Measurements from ENCODE around the gene PNPLA7. TPM values are rescaled to one million over a fixed set of nuclear protein-coding genes. Genes with fewer than 3 reads are reported as not detected.

PNPLA7 gene
- total and polyA plus RNA-seq, 7 donors, result 1.2 to 22.3 (median 7.7) TPM

Other genes starting within 250 kb of the PNPLA7 start
- gene NRARP, start 248.1 kb downstream of the PNPLA7 start, total RNA-seq, result 1 to 10 TPM; 3.5 to 7.5 (median 5.3) TPM
- 1 to 10 TPM in 1 of 3 donors, under 1 TPM in 2; 0.73 to 1.4 (median 0.91) TPM for gene NRARP, start 248.1 kb downstream of the PNPLA7 start, polyA plus RNA-seq
- gene EXD3, start 127.2 kb downstream of the PNPLA7 start, total RNA-seq, result 10 to 100 TPM in 2 of 4 donors, 1 to 10 TPM in 2; 6.7 to 11.2 (median 9.7) TPM
- gene EXD3, start 127.2 kb downstream of the PNPLA7 start, polyA plus RNA-seq, result 1 to 10 TPM; 5.7 to 9.9 (median 7.2) TPM
- 1 to 10 TPM in 3 of 4 donors, under 1 TPM in 1; 0.62 to 5.1 (median 2.5) TPM for gene NOXA1, start 127.0 kb downstream of the PNPLA7 start, total RNA-seq
- 1 to 10 TPM in 1 of 3 donors, under 1 TPM in 2; 0.43 to 1.0 (median 0.83) TPM for gene NOXA1, start 127.0 kb downstream of the PNPLA7 start, polyA plus RNA-seq
- not detected for gene ENTPD8, start 109.0 kb downstream of the PNPLA7 start, total RNA-seq
- gene ENTPD8, start 109.0 kb downstream of the PNPLA7 start, polyA plus RNA-seq, result under 1 TPM in 1 of 3 donors, not detected in 2; 0.01 TPM
- gene NSMF, start 91.1 kb downstream of the PNPLA7 start, total RNA-seq, result 10 to 100 TPM in 1 of 4 donors, 1 to 10 TPM in 3; 4.8 to 11.2 (median 6.4) TPM
- gene NSMF, start 91.1 kb downstream of the PNPLA7 start, polyA plus RNA-seq, result 10 to 100 TPM in 1 of 3 donors, 1 to 10 TPM in 2; 4.9 to 11.0 (median 5.7) TPM
- 100 to 1,000 TPM; 102 to 133 (median 115) TPM for gene MRPL41, start 1.5 kb upstream of the PNPLA7 start, total RNA-seq
- 100 to 1,000 TPM in 2 of 3 donors, 10 to 100 TPM in 1; 78.0 to 226 (median 205) TPM for gene MRPL41, start 1.5 kb upstream of the PNPLA7 start, polyA plus RNA-seq
- gene DPH7, start 28.5 kb upstream of the PNPLA7 start, total RNA-seq, result 10 to 100 TPM in 3 of 4 donors, 1 to 10 TPM in 1; 9.1 to 17.8 (median 11.0) TPM
- gene DPH7, start 28.5 kb upstream of the PNPLA7 start, polyA plus RNA-seq, result 10 to 100 TPM; 14.1 to 16.8 (median 15.3) TPM
- gene ZMYND19, start 40.1 kb upstream of the PNPLA7 start, total RNA-seq, result 10 to 100 TPM; 11.7 to 21.2 (median 13.3) TPM
- 10 to 100 TPM; 15.2 to 27.2 (median 16.5) TPM for gene ZMYND19, start 40.1 kb upstream of the PNPLA7 start, polyA plus RNA-seq
- 10 to 100 TPM in 3 of 4 donors, 1 to 10 TPM in 1; 6.9 to 17.6 (median 14.6) TPM for gene ARRDC1, start 55.3 kb upstream of the PNPLA7 start, total RNA-seq
- gene ARRDC1, start 55.3 kb upstream of the PNPLA7 start, polyA plus RNA-seq, result 10 to 100 TPM; 12.6 to 18.9 (median 14.2) TPM
- 10 to 100 TPM; 29.2 to 49.6 (median 38.5) TPM for gene EHMT1, start 68.6 kb upstream of the PNPLA7 start, total RNA-seq
- 10 to 100 TPM; 29.0 to 31.2 (median 29.6) TPM for gene EHMT1, start 68.6 kb upstream of the PNPLA7 start, polyA plus RNA-seq

All from psoas muscle (tissue), 7 donors.